HUES64 (cell line): Measurements from ENCODE around the gene INTS11.

Experiments
- H3K27ac ChIP-seq: 2 replicates; pipeline ENCODE4 v1.7.0; 2013; ENCODE audit warnings: low read depth, low read length, inconsistent platforms
- H3K27me3 ChIP-seq: 2 replicates; pipeline ENCODE4 v1.6.1; 2013; ENCODE audit warnings: mild to moderate bottlenecking, low read length; ENCODE audit not compliant: insufficient read depth
- H3K36me3 ChIP-seq: 2 replicates; pipeline ENCODE4 v1.6.1; 2013; ENCODE audit warnings: mild to moderate bottlenecking, low read length; ENCODE audit not compliant: insufficient read depth
- H3K4me1 ChIP-seq: 2 replicates; pipeline ENCODE4 v1.6.1; 2013; ENCODE audit warnings: mild to moderate bottlenecking, low read length, moderate library complexity; ENCODE audit not compliant: insufficient read depth
- H3K4me3 ChIP-seq: 2 replicates; pipeline ENCODE4 v1.5.1; 2013; ENCODE audit warnings: mild to moderate bottlenecking, low read length, moderate library complexity
- H3K9ac ChIP-seq: 2 replicates; pipeline ENCODE4 v1.6.1; 2013; ENCODE audit warnings: mild to moderate bottlenecking, low read depth, low read length
- H3K9me3 ChIP-seq: 2 replicates; pipeline ENCODE4 v1.6.1; 2013; ENCODE audit warnings: low read depth, low read length; ENCODE audit not compliant: insufficient read depth
- WGBS: fragments of 150-250, 120-280 bp; methylation state at CpG from one replicate; pipeline ENCODE4 v1.1.7; 2013; ENCODE audit warnings: missing lambda C conversion rate; 5-methylcytosine and 5-hydroxymethylcytosine counted together

INTS11 gene

GRCh38 chr1:1348420-1349255, 24.2 kb upstream of the INTS11 start:
- under 1% methylated on average over 109 of the region's 109 CpGs for WGBS
- no peaks in the 10 kb centered on the region for H3K27me3 ChIP-seq
- H3K27ac ChIP-seq: no peak overlapping the region; the same call in 1 of the 2 replicates
- H3K36me3 ChIP-seq: no peaks in the 10 kb centered on the region
- peak overlapping the region; percentile 86 for H3K4me3 ChIP-seq
- H3K4me1 ChIP-seq: peaks cover 8% of the 10 kb centered on the region; the same call in 1 of the 2 replicates
- peak overlapping the region; percentile 83 for H3K9ac ChIP-seq
- no peaks in the 10 kb centered on the region for H3K9me3 ChIP-seq

- WGBS: 20% methylated on average over 26 of the region's 26 CpGs
- Histone ChIP-seq H3K27ac (no peak overlapping the region; the same call in 1 of the 2 replicates), H3K4me1 (peaks cover 8% of the 10 kb centered on the region; the same call in 1 of the 2 replicates), H3K27me3 (no peaks in the 10 kb centered on the region), H3K36me3 (no peaks in the 10 kb centered on the region), H3K9me3 (no peaks in the 10 kb centered on the region), H3K4me3 (peak overlapping the region; percentile 86), H3K9ac (peak overlapping the region; percentile 83)
Measured at GRCh38 chr1:1347663-1348419, 23.4 kb upstream of the INTS11 start.

- Histone ChIP-seq H3K4me1 (peaks cover 8% of the 10 kb centered on the region; the same call in 1 of the 2 replicates), H3K9ac (no peak overlapping the region)
- 89% methylated on average over 10 of the region's 10 CpGs for WGBS
Measured at GRCh38 chr1:1347026-1347595, 22.7 kb upstream of the INTS11 start.

GRCh38 chr1:1346501-1346890, 22.0 kb upstream of the INTS11 start:
- Histone ChIP-seq H3K36me3 (peaks cover 4% of the 10 kb centered on the region), H3K9me3 (no peaks in the 10 kb centered on the region), H3K4me3 (no peak overlapping the region), H3K9ac (no peak overlapping the region), H3K27ac (no peak overlapping the region), H3K4me1 (peaks cover 5% of the 10 kb centered on the region; the same call in 1 of the 2 replicates), H3K27me3 (no peaks in the 10 kb centered on the region)
- WGBS: 97% methylated on average over 10 of the region's 10 CpGs

More at GRCh38 chr1:1347026-1347595, 22.7 kb upstream of the INTS11 start:
- Histone ChIP-seq H3K4me3 (peak overlapping the region; percentile 86; the same call in 1 of the 2 replicates), H3K27me3 (no peaks in the 10 kb centered on the region), H3K9me3 (no peaks in the 10 kb centered on the region), H3K36me3 (no peaks in the 10 kb centered on the region), H3K27ac (no peak overlapping the region)

GRCh38 chr1:1345860-1346500, 21.5 kb upstream of the INTS11 start:
- Histone ChIP-seq H3K9ac (peak overlapping the region; percentile 27; the same call in 1 of the 2 replicates), H3K27me3 (no peaks in the 10 kb centered on the region), H3K4me3 (no peak overlapping the region), H3K36me3 (peaks cover 9% of the 10 kb centered on the region), H3K9me3 (no peaks in the 10 kb centered on the region), H3K27ac (no peak overlapping the region), H3K4me1 (peaks cover 3% of the 10 kb centered on the region; the same call in 1 of the 2 replicates)
- 95% methylated on average over 12 of the region's 12 CpGs for WGBS

- peak overlapping the region; percentile 27; the same call in 1 of the 2 replicates for H3K9ac ChIP-seq
- H3K36me3 ChIP-seq: peaks cover 15% of the 10 kb centered on the region
- H3K27me3 ChIP-seq: no peaks in the 10 kb centered on the region
- WGBS: 93% methylated on average over 16 of the region's 16 CpGs
- H3K27ac ChIP-seq: no peak overlapping the region
- no peaks in the 10 kb centered on the region for H3K9me3 ChIP-seq
- no peak overlapping the region for H3K4me3 ChIP-seq
- H3K4me1 ChIP-seq: peaks cover 3% of the 10 kb centered on the region; the same call in 1 of the 2 replicates
Measured at GRCh38 chr1:1345384-1345783, 20.9 kb upstream of the INTS11 start.

GRCh38 chr1:1344655-1345361, 20.3 kb upstream of the INTS11 start:
- Histone ChIP-seq H3K9me3 (no peaks in the 10 kb centered on the region), H3K9ac (no peak overlapping the region), H3K27ac (no peak overlapping the region), H3K4me3 (no peak overlapping the region), H3K4me1 (peaks cover 3% of the 10 kb centered on the region; the same call in 1 of the 2 replicates), H3K36me3 (peaks cover 15% of the 10 kb centered on the region), H3K27me3 (no peaks in the 10 kb centered on the region)
- 89% methylated on average over 15 of the region's 15 CpGs for WGBS

GRCh38 chr1:1343811-1344421, 19.5 kb upstream of the INTS11 start:
- Histone ChIP-seq H3K36me3 (peaks cover 20% of the 10 kb centered on the region), H3K9me3 (no peaks in the 10 kb centered on the region), H3K27me3 (no peaks in the 10 kb centered on the region), H3K9ac (no peak overlapping the region), H3K27ac (no peak overlapping the region), H3K4me1 (peaks cover 3% of the 10 kb centered on the region; the same call in 1 of the 2 replicates), H3K4me3 (no peak overlapping the region)
- 95% methylated on average over 24 of the region's 24 CpGs for WGBS

- no peaks in the 10 kb centered on the region for H3K9me3 ChIP-seq
Measured at GRCh38 chr1:1342584-1343115, 18.2 kb upstream of the INTS11 start.

More at GRCh38 chr1:1342584-1343115, 18.2 kb upstream of the INTS11 start:
- 92% methylated on average over 18 of the region's 18 CpGs for WGBS
- no peaks in the 10 kb centered on the region for H3K27me3 ChIP-seq
- H3K4me1 ChIP-seq: no peaks in the 10 kb centered on the region
- H3K9ac ChIP-seq: no peak overlapping the region
- no peak overlapping the region for H3K27ac ChIP-seq
- H3K4me3 ChIP-seq: no peak overlapping the region
- H3K36me3 ChIP-seq: peaks cover 28% of the 10 kb centered on the region
